HEK293 (cell line): ENCODE measurements around the gene FTL.

Experiments
- WT1 ChIP-seq: fragments of 450-650 bp; formaldehyde crosslinking; IDR thresholded peaks from 2 replicates; pipeline ENCODE4 v1.5.1; 2016; ENCODE audit warnings: missing biosample characterization, missing genetic modification characterization
- ZNF157 ChIP-seq: fragments of 450-650 bp; formaldehyde crosslinking; IDR thresholded peaks from 2 replicates; pipeline ENCODE4 v1.5.1; 2016; ENCODE audit warnings: missing biosample characterization, missing genetic modification characterization
- ZNF184 ChIP-seq: fragments of 450-650 bp; IDR thresholded peaks from 2 replicates; pipeline ENCODE4 v1.5.1; 2018; ENCODE audit warnings: missing biosample characterization, mild to moderate bottlenecking, missing genetic modification characterization
- ZNF280D ChIP-seq: fragments of 450-650 bp; formaldehyde crosslinking; IDR thresholded peaks from 2 replicates; pipeline ENCODE4 v1.5.1; 2016; ENCODE audit warnings: missing biosample characterization, missing genetic modification characterization
- ZNF560 ChIP-seq: fragments of 450-650 bp; formaldehyde crosslinking; IDR thresholded peaks from 2 replicates; pipeline ENCODE4 v1.5.1; 2017; ENCODE audit warnings: missing biosample characterization, missing genetic modification characterization, borderline replicate concordance
- TF ChIP-seq, protein P1 (sequence below): fragments of 450-650 bp; formaldehyde crosslinking; IDR thresholded peaks from 2 replicates; pipeline ENCODE4 v1.5.1; 2016; ENCODE audit warnings: missing biosample characterization, missing genetic modification characterization

DNA sequence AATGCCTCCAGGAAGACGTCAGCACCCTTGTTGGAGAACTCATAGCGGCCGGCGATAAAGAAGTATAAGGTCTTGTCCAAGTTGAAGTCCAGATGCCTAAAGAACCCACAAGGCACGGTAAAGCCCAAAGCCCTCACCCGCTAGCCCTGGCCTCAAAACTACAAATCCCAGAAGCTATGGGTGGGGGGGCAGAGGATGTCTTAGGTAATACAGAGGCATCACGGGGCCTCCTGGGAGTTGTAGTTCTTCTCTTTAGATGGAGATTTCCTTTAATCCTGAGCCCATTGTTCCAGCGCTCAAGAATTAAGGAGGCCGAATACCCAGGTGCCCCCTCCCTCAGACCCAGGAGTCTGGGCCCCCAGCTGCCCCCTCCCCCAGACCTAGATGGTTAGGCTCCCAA lies 17.2 kb downstream of the FTL start:
- TF ChIP-seq ZNF184 (tag by site-specific recombination) = no peak
- no peak for TF ChIP-seq ZNF280D
- TF ChIP-seq, protein P1, sequence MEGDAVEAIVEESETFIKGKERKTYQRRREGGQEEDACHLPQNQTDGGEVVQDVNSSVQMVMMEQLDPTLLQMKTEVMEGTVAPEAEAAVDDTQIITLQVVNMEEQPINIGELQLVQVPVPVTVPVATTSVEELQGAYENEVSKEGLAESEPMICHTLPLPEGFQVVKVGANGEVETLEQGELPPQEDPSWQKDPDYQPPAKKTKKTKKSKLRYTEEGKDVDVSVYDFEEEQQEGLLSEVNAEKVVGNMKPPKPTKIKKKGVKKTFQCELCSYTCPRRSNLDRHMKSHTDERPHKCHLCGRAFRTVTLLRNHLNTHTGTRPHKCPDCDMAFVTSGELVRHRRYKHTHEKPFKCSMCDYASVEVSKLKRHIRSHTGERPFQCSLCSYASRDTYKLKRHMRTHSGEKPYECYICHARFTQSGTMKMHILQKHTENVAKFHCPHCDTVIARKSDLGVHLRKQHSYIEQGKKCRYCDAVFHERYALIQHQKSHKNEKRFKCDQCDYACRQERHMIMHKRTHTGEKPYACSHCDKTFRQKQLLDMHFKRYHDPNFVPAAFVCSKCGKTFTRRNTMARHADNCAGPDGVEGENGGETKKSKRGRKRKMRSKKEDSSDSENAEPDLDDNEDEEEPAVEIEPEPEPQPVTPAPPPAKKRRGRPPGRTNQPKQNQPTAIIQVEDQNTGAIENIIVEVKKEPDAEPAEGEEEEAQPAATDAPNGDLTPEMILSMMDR = no peak
- TF ChIP-seq ZNF560 (tag by site-specific recombination) = no peak
- TF ChIP-seq ZNF157 (tag by site-specific recombination) = no peak
- TF ChIP-seq WT1 (tag by site-specific recombination) = no peak
